SK-N-SH (cell line): ENCODE measurements around the gene GHRH. TPM values are rescaled to one million over a fixed set of nuclear protein-coding genes. Genes with fewer than 3 reads are reported as not detected.

ENCODE experiments used
- CTCF ChIA-PET: fragments of 300-600, 350-600 bp; formaldehyde crosslinking; extraction: SDS; loops from one replicate; lab custom pipeline; 2021; lab: Yijun Ruan, JAX
- POLR2A ChIA-PET: fragments of 350-600 bp; sonication (Branson Sonifier 250); formaldehyde crosslinking; extraction: SDS; loops from one replicate; lab custom pipeline; 2020; ENCODE audit warnings: antibody characterized with exemption, inconsistent platforms; lab: Yijun Ruan, JAX
- DNase-seq: peaks from one replicate; pipeline ENCODE4 v3.0.0; 2012
- H2AFZ ChIP-seq: fragments of 200-600 bp; sonication (generic); 2 replicates; pipeline ENCODE4 v1.8.1; 2016; ENCODE audit warnings: antibody characterized with exemption, mild to moderate bottlenecking, low read depth
- H3F3A ChIP-seq: fragments of 200-600 bp; sonication (generic); replicated peaks from 2 replicates; pipeline ENCODE3; 2016; ENCODE audit warnings: antibody characterized with exemption, mild to moderate bottlenecking; ENCODE audit not compliant: insufficient read depth
- H3K27ac ChIP-seq, 2 experiments: fragments of 200-500 bp in 1 of 2; fragments of 200-600 bp in 1 of 2; sonication (Bioruptor generic) in 1 of 2; sonication (generic), shearing (Covaris generic) in 1 of 2; 2 replicates each; pipeline versions ENCODE4 v1.5.1 to v1.6.1; 2014 to 2016; ENCODE audit warnings: low read depth in 2 of 2, inconsistent platforms in 1 of 2, low read length in 1 of 2, mild to moderate bottlenecking in 1 of 2, mixed read lengths in 1 of 2
- H3K27me3 ChIP-seq: fragments of 200-600 bp; sonication (generic), shearing (Covaris generic); 2 replicates; pipeline ENCODE4 v1.6.1; 2016; ENCODE audit warnings: mixed run types; ENCODE audit not compliant: insufficient read depth
- H3K36me3 ChIP-seq, 2 experiments: fragments of 200-500 bp in 1 of 2; fragments of 200-600 bp in 1 of 2; sonication (Bioruptor generic) in 1 of 2; sonication (generic) in 1 of 2; replicated peaks in 1 of 2; 2 replicates each; pipeline versions ENCODE3 to v1.5.1; 2014 to 2016; ENCODE audit warnings: low read length in 1 of 2, mild to moderate bottlenecking in 1 of 2; ENCODE audit not compliant: insufficient read depth in 2 of 2, control insufficient read depth in 1 of 2
- H3K4me1 ChIP-seq, 2 experiments: fragments of 200-500 bp in 1 of 2; fragments of 200-600 bp in 1 of 2; sonication (Bioruptor generic) in 1 of 2; sonication (generic), shearing (Covaris generic) in 1 of 2; 2 replicates each; pipeline versions ENCODE4 v1.5.1 to v1.6.1; 2014 to 2016; ENCODE audit warnings: low read depth in 1 of 2, low read length in 1 of 2, mixed run types in 1 of 2; ENCODE audit not compliant: insufficient read depth in 2 of 2, control insufficient read depth in 1 of 2
- H3K4me2 ChIP-seq: fragments of 200-600 bp; sonication (generic), shearing (Covaris generic); 2 replicates; pipeline ENCODE4 v1.6.1; 2017; ENCODE audit warnings: mixed run types
- H3K4me3 ChIP-seq, 2 experiments: fragments of 200-500 bp in 1 of 2; fragments of 200-600 bp in 1 of 2; sonication (Bioruptor generic) in 1 of 2; sonication (generic), shearing (Covaris generic) in 1 of 2; 2 replicates each; pipeline versions ENCODE4 v1.5.1 to v1.8.1; 2014 to 2016; ENCODE audit warnings: low read depth in 2 of 2, inconsistent platforms in 1 of 2, low read length in 1 of 2, mild to moderate bottlenecking in 1 of 2, mixed read lengths in 1 of 2, moderate library complexity in 1 of 2
- H3K79me2 ChIP-seq: fragments of 200-600 bp; sonication (generic); 2 replicates; pipeline ENCODE4 v1.8.1; 2017; ENCODE audit warnings: mild to moderate bottlenecking; ENCODE audit not compliant: insufficient read depth
- H3K9ac ChIP-seq: fragments of 200-600 bp; sonication (generic); 2 replicates; pipeline ENCODE4 v1.6.1; 2017; ENCODE audit warnings: mixed run types
- H3K9me2 ChIP-seq: fragments of 200-600 bp; sonication (generic); 2 replicates; pipeline ENCODE4 v1.6.1; 2017; ENCODE audit warnings: mixed run types
- H3K9me3 ChIP-seq: fragments of 200-600 bp; sonication (generic); 2 replicates; pipeline ENCODE4 v1.6.1; 2017; ENCODE audit warnings: mixed run types, mild to moderate bottlenecking, moderate library complexity
- H4K20me1 ChIP-seq: fragments of 200-600 bp; sonication (generic); 2 replicates; pipeline ENCODE4 v1.6.1; 2017; ENCODE audit warnings: mild to moderate bottlenecking, mixed run types; ENCODE audit not compliant: insufficient read depth
- CHD2 ChIP-seq: fragments of 150-350 bp; IDR thresholded peaks from 2 replicates; pipeline ENCODE4 v1.6.1; 2018; ENCODE audit warnings: low read length; ENCODE audit not compliant: partially characterized antibody
- CTCF ChIP-seq: fragments of 200-600 bp; sonication (generic); IDR thresholded peaks from 2 replicates; pipeline ENCODE4 v1.6.1; 2017; ENCODE audit warnings: antibody characterized with exemption, mild to moderate bottlenecking, moderate library complexity
- ELF1 ChIP-seq: IDR thresholded peaks from 2 replicates; pipeline ENCODE4 v1.4.0; 2012
- EP300 ChIP-seq, 2 experiments: IDR thresholded peaks; 2 replicates each; pipeline versions ENCODE4 v1.4.0 to v1.6.1; 2012; ENCODE audit warnings: borderline replicate concordance in 1 of 2, low read depth in 1 of 2, low read length in 1 of 2
- FOXJ3 ChIP-seq: sonication (generic); formaldehyde crosslinking; IDR thresholded peaks from 2 replicates; pipeline ENCODE4 v1.5.1; 2020; ENCODE audit warnings: mild to moderate bottlenecking, missing genetic modification reagents
- FOXM1 ChIP-seq: IDR thresholded peaks from 2 replicates; pipeline ENCODE4 v1.4.0; 2012; ENCODE audit warnings: low read depth, mild to moderate bottlenecking
- GATA2 ChIP-seq: sonication (generic); formaldehyde crosslinking; IDR thresholded peaks from 2 replicates; pipeline ENCODE4 v1.5.0; 2020; ENCODE audit warnings: mild to moderate bottlenecking, missing genetic modification reagents
- JUND ChIP-seq: IDR thresholded peaks from 2 replicates; pipeline ENCODE4 v1.4.0; 2012
- MEF2A ChIP-seq: IDR thresholded peaks from 2 replicates; pipeline ENCODE4 v1.4.0; 2012; ENCODE audit warnings: low read depth, borderline replicate concordance
- MXI1 ChIP-seq: IDR thresholded peaks from 2 replicates; pipeline ENCODE4 v1.6.1; 2012; ENCODE audit warnings: mild to moderate bottlenecking, low read depth, low read length, improper control_type of control experiment
- NFIC ChIP-seq: IDR thresholded peaks from 2 replicates; pipeline ENCODE4 v1.4.0; 2012; ENCODE audit warnings: borderline replicate concordance
- NRF1 ChIP-seq: IDR thresholded peaks from 2 replicates; pipeline ENCODE4 v1.6.1; 2012; ENCODE audit warnings: low read depth, mild to moderate bottlenecking, low read length
- POLR2AphosphoS5 ChIP-seq: IDR thresholded peaks from 2 replicates; pipeline ENCODE4 v1.6.1; 2012; ENCODE audit warnings: low read depth, low read length
- RFX5 ChIP-seq: IDR thresholded peaks from 2 replicates; pipeline ENCODE4 v1.6.1; 2012; ENCODE audit warnings: mild to moderate bottlenecking, improper control_type of control experiment, low read length
- RXRA ChIP-seq: IDR thresholded peaks from 2 replicates; pipeline ENCODE4 v1.4.0; 2012; ENCODE audit warnings: low read depth, mild to moderate bottlenecking, borderline replicate concordance
- TAF1 ChIP-seq: IDR thresholded peaks from 2 replicates; pipeline ENCODE4 v1.6.1; 2012; ENCODE audit warnings: low read depth, mild to moderate bottlenecking, low read length, moderate library complexity, borderline replicate concordance
- TEAD4 ChIP-seq: IDR thresholded peaks from 2 replicates; pipeline ENCODE4 v1.4.0; 2012; ENCODE audit warnings: mild to moderate bottlenecking, borderline replicate concordance; ENCODE audit not compliant: insufficient read depth
- YY1 ChIP-seq: IDR thresholded peaks from 2 replicates; pipeline ENCODE4 v1.4.0; 2012; ENCODE audit warnings: low read depth, mild to moderate bottlenecking
- ZBTB33 ChIP-seq: IDR thresholded peaks from 2 replicates; pipeline ENCODE4 v1.4.0; 2012; ENCODE audit warnings: low read depth, borderline replicate concordance
- WGBS: methylation state at CpG from one replicate; pipeline ENCODE4 v1.1.6; 2017; ENCODE audit warnings: low lambda C conversion rate; 5-methylcytosine and 5-hydroxymethylcytosine counted together
- polyA plus RNA-seq, 3 experiments: library from polyadenylated mRNA; depleted of rRNA; stranded (reverse); fragments of >200 nt; gene quantifications; 2 replicates each; pipeline ENCODE4 v1.2.3, GENCODE V29; 2012
- TF ChIP-seq, protein P1 (sequence below): IDR thresholded peaks from 2 replicates; pipeline ENCODE4; 2012

The GHRH gene
- polyA plus RNA-seq, 1 of the 3 experiments (the other 2 are of a cell fraction), result not detected

DNA sequence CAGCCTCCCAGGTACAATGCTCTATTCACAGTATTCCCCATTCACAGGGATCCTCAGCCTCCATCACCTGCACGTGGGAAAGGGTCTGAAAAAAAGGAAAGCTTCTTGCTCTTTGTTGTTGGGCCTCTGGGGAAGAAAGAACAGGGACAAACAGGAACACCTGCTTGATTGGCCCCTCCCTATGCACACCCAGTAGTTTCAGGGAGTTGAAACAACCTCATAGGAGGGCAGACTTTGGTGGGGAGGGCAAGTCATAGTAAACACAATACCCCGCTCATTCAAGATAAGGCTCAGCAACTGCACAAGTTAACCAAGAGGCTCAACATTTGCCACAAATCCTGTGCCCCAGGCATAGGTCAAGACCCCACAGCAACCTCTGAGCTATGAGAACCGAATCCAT, 1.7 kb downstream of the GHRH start:
- TF ChIP-seq CTCF, result no peak
- TF ChIP-seq GATA2 (CRISPR knock-in tag), result no peak
- no peak for TF ChIP-seq RFX5
- no peak for TF ChIP-seq FOXJ3
- no peak for TF ChIP-seq FOXM1
- TF ChIP-seq YY1, result no peak
- no peak for TF ChIP-seq TEAD4
- no peak for TF ChIP-seq RXRA
- TF ChIP-seq MEF2A, result no peak
- no peak for TF ChIP-seq NRF1
- no peak for TF ChIP-seq ELF1
- TF ChIP-seq NFIC, result no peak
- no peak for TF ChIP-seq MXI1
- no peak for TF ChIP-seq ZBTB33
- TF ChIP-seq JUND, result no peak
- TF ChIP-seq CHD2, result no peak
- TF ChIP-seq TAF1, result no peak
- TF ChIP-seq POLR2AphosphoS5, result no peak
- TF ChIP-seq, protein P1, sequence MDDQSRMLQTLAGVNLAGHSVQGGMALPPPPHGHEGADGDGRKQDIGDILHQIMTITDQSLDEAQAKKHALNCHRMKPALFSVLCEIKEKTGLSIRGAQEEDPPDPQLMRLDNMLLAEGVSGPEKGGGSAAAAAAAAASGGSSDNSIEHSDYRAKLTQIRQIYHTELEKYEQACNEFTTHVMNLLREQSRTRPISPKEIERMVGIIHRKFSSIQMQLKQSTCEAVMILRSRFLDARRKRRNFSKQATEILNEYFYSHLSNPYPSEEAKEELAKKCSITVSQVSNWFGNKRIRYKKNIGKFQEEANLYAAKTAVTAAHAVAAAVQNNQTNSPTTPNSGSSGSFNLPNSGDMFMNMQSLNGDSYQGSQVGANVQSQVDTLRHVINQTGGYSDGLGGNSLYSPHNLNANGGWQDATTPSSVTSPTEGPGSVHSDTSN, result no peak
- TF ChIP-seq EP300 (IDR thresholded peaks at IDR 0.05; ENCODE audit: borderline replicate concordance in 1 of 2, low read depth in 1 of 2, low read length in 1 of 2), result no peak
- CTCF ChIA-PET, result interaction anchor here (1.3 to 1.5 kb wide), 4 partner anchors 13 to 276 kb away, joined by 3 to 4 read pairs (median 4); no protein-coding TSS in a partner anchor
- Histone ChIP-seq H3K79me2 (no peaks in the 10 kb centered on the region), H3K4me1 (peaks cover 0 to 21% of the 10 kb centered on the region in 2 experiments; a peak in 1 of 4 replicates), H3K27ac (no peak overlapping the region), H3K36me3 (no peaks in the 10 kb centered on the region), H3K4me2 (no peak overlapping the region), H3K27me3 (peaks cover 14% of the 10 kb centered on the region; the same call in 1 of the 2 replicates), H3K9me2 (no peaks in the 10 kb centered on the region), H3K4me3 (no peak overlapping the region), H2AFZ (no peak overlapping the region), H3K9me3 (no peaks in the 10 kb centered on the region), H3K9ac (no peak overlapping the region), H4K20me1 (no peaks in the 10 kb centered on the region), H3F3A (no peaks in the 10 kb centered on the region)
- no peak for DNase-seq
- WGBS, result 44% methylated on average over 3 of the region's 3 CpGs
- POLR2A ChIA-PET, result no interaction called here
